Stimulated activated naive CD8-positive, alpha-beta T cell treated with anti-CD3 and anti-CD28 coated beads, Interleukin-15, Interleukin-2, amounts not matched to agents 100 U/mL and 50 U/mL, for 24 hours (primary cell): ENCODE results near the gene POP4.

Experiments
- ATAC-seq: fragments of 150-1000 bp; cut with Tn5 transposase; one replicate; pipeline ENCODE4 v1.10.0; 2021
- DNase-seq: peaks from one replicate; pipeline ENCODE4 v3.0.0; 2021

POP4 gene

GRCh38 chr19:29576761-29577648 lies 29.1 kb upstream of the POP4 start:
- ATAC-seq, result peak; percentile 93
- peak; percentile 39 for DNase-seq

GRCh38 chr19:29577649-29577963 lies 28.5 kb upstream of the POP4 start:
- ATAC-seq (no peak), DNase-seq (no peak)

GRCh38 chr19:29578349-29578748 lies 27.7 kb upstream of the POP4 start:
- ATAC-seq (no peak), DNase-seq (no peak)

- DNase-seq (no peak), ATAC-seq (no peak)
These were observed 26.7 kb upstream of the POP4 start for GRCh38 chr19:29579308-29579910.

- DNase-seq (no peak), ATAC-seq (no peak)
These were observed 24.7 kb upstream of the POP4 start for GRCh38 chr19:29581398-29581797.

GRCh38 chr19:29583196-29583999 lies 22.7 kb upstream of the POP4 start:
- no peak for DNase-seq
- ATAC-seq, result peak; percentile 22

- ATAC-seq, result no peak
- no peak for DNase-seq
These were observed 19.7 kb upstream of the POP4 start for GRCh38 chr19:29586401-29586800.

- DNase-seq (no peak), ATAC-seq (no peak)
These were observed 19.0 kb upstream of the POP4 start for GRCh38 chr19:29587059-29587458.

- peak; percentile 99 for ATAC-seq
- peak; percentile 56 for DNase-seq
These were observed 18.5 kb upstream of the POP4 start for GRCh38 chr19:29587518-29587986.

- ATAC-seq (no peak), DNase-seq (no peak)
These were observed 18.0 kb upstream of the POP4 start for GRCh38 chr19:29588095-29588494.

- ATAC-seq, result no peak
- DNase-seq, result no peak
These were observed 15.8 kb upstream of the POP4 start for GRCh38 chr19:29590278-29590677.

- DNase-seq (no peak), ATAC-seq (no peak)
These were observed 14.4 kb upstream of the POP4 start for GRCh38 chr19:29591670-29592069.

GRCh38 chr19:29593869-29594268 lies 12.2 kb upstream of the POP4 start:
- no peak for ATAC-seq
- DNase-seq, result no peak

- ATAC-seq, result no peak
- no peak for DNase-seq
These were observed 9.9 kb upstream of the POP4 start for GRCh38 chr19:29596080-29596727.

GRCh38 chr19:29596885-29597525 lies 9.1 kb upstream of the POP4 start:
- DNase-seq, result no peak

GRCh38 chr19:29598036-29598435 lies 8.0 kb upstream of the POP4 start:
- no peak for DNase-seq
- no peak for ATAC-seq

More at GRCh38 chr19:29596885-29597525, 9.1 kb upstream of the POP4 start:
- no peak for ATAC-seq

GRCh38 chr19:29598496-29598895 lies 7.6 kb upstream of the POP4 start:
- DNase-seq (no peak), ATAC-seq (no peak)

GRCh38 chr19:29603308-29603707 lies 2.8 kb upstream of the POP4 start:
- no peak for ATAC-seq
- no peak for DNase-seq

- no peak for DNase-seq
- ATAC-seq, result peak; percentile 20
These were observed 301 bp downstream of the POP4 start for GRCh38 chr19:29606420-29606747.

GRCh38 chr19:29609636-29610035 lies 3.6 kb downstream of the POP4 start:
- DNase-seq, result no peak
- ATAC-seq, result no peak

GRCh38 chr19:29610213-29610573 lies 4.1 kb downstream of the POP4 start:
- no peak for ATAC-seq
- DNase-seq, result no peak
